PC-3 (cell line): Measurements from ENCODE around the gene TNNC1. TPM values are rescaled to one million over a fixed set of nuclear protein-coding genes. Genes with fewer than 3 reads are reported as not detected.

Source experiments
- ATAC-seq: fragments of 200-7000 bp; cut with Tn5 transposase; 2 replicates; pipeline ENCODE4 v1.9.1; 2020; ENCODE audit warnings: mild to moderate bottlenecking, moderate library complexity
- BruUV-seq: library from RNA; stranded (reverse); fragments of 400-500 nt; replicated peaks from 2 replicates; lab custom pipeline; 2021; lab: Mats Ljungman, UMichigan
- CTCF ChIA-PET: fragments of 300-600 bp; sonication (Branson Sonifier 250); formaldehyde crosslinking; loops from one replicate; lab custom pipeline; 2022; ENCODE audit warnings: antibody characterized with exemption; lab: Charles Lee
- POLR2A ChIA-PET: fragments of 300-600 bp; sonication (Branson Sonifier 250); formaldehyde crosslinking; loops from one replicate; lab custom pipeline; 2022; ENCODE audit warnings: antibody characterized with exemption; ENCODE audit not compliant: unreplicated experiment; lab: Charles Lee
- DNase-seq: peaks from one replicate; pipeline ENCODE4 v3.0.0-alpha.2; 2015
- H2AFZ ChIP-seq: fragments of 300-600 bp; sonication (generic); 2 replicates; pipeline ENCODE4 v1.6.0; 2016; ENCODE audit warnings: antibody characterized with exemption, low read length
- H3F3A ChIP-seq: fragments of 300-600 bp; sonication (generic); one replicate; pipeline ENCODE4 v1.6.0; 2017; ENCODE audit warnings: antibody characterized with exemption, low read length, control low read depth, mild to moderate bottlenecking; ENCODE audit not compliant: unreplicated experiment
- H3K27ac ChIP-seq: fragments of 300-600 bp; sonication (generic); 2 replicates; pipeline ENCODE4 v1.5.1; 2016; ENCODE audit warnings: mild to moderate bottlenecking, low read length
- H3K27me3 ChIP-seq: fragments of 300-600 bp; sonication (generic); 2 replicates; pipeline ENCODE4 v1.6.1; 2016; ENCODE audit warnings: low read length, mixed read lengths
- H3K36me3 ChIP-seq: fragments of 300-600 bp; sonication (generic); 2 replicates; pipeline ENCODE4 v1.6.1; 2016; ENCODE audit warnings: low read depth, mixed run types, low read length, mixed read lengths
- H3K4me1 ChIP-seq: fragments of 300-600 bp; sonication (generic); 2 replicates; pipeline ENCODE4 v1.5.1; 2016; ENCODE audit warnings: low read length; ENCODE audit not compliant: insufficient read depth
- H3K4me2 ChIP-seq: fragments of 300-600 bp; sonication (generic); 2 replicates; pipeline ENCODE4 v1.6.0; 2016; ENCODE audit warnings: low read length
- H3K4me3 ChIP-seq: fragments of 300-600 bp; sonication (generic); 2 replicates; pipeline ENCODE4 v1.5.1; 2016; ENCODE audit warnings: mild to moderate bottlenecking, low read length, mixed read lengths
- H3K79me2 ChIP-seq: fragments of 300-600 bp; sonication (generic); 2 replicates; pipeline ENCODE4 v1.6.1; 2017; ENCODE audit warnings: low read length, mixed read lengths
- H3K9ac ChIP-seq: fragments of 300-600 bp; sonication (generic); 2 replicates; pipeline ENCODE4 v1.6.0; 2016; ENCODE audit warnings: mild to moderate bottlenecking, low read length
- H3K9me2 ChIP-seq: fragments of 300-600 bp; sonication (generic); replicated peaks from 2 replicates; pipeline ENCODE4 v1.6.1; 2016; ENCODE audit warnings: mixed run types, low read length, mixed read lengths
- H3K9me3 ChIP-seq: fragments of 300-600 bp; sonication (generic); 2 replicates; pipeline ENCODE4 v1.6.1; 2016; ENCODE audit warnings: low read length, mixed read lengths
- H4K20me1 ChIP-seq: fragments of 300-600 bp; sonication (generic); 2 replicates; pipeline ENCODE4 v1.6.1; 2016; ENCODE audit warnings: low read length, mixed read lengths
- CTCF ChIP-seq: fragments of 300-600 bp; sonication (generic); conservative IDR thresholded peaks from 2 replicates; pipeline ENCODE4 v1.5.1; 2017; ENCODE audit warnings: antibody characterized with exemption, low read depth, mild to moderate bottlenecking, low read length
- EZH2 ChIP-seq: fragments of 300-600 bp; sonication (generic); IDR thresholded peaks from one replicate; pipeline ENCODE4 v1.6.1; 2017; ENCODE audit warnings: antibody characterized with exemption, mild to moderate bottlenecking, low read length; ENCODE audit not compliant: unreplicated experiment
- EZH2phosphoT487 ChIP-seq: fragments of 300-600 bp; sonication (generic); IDR thresholded peaks from 2 replicates; pipeline ENCODE4 v1.6.1; 2018; ENCODE audit warnings: mild to moderate bottlenecking, antibody characterized with exemption, low read length, borderline replicate concordance
- intact Hi-C: fragments of 100-400 bp; cut with micrococcal nuclease; formaldehyde crosslinking; loops from 2 replicates; pipeline ENCODE4 v1.9.0; 2023
- total RNA-seq: library from RNA; depleted of rRNA; stranded (reverse); fragments of >200 nt; gene quantifications from 2 replicates; pipeline ENCODE4 v1.2.3, GENCODE V29; 2014

The TNNC1 gene
- total RNA-seq, 1 experiment from 2014 or later, result 4.9 TPM

- Histone ChIP-seq H3K9me3 (no peaks in the 10 kb centered on the region), H3K36me3 (peaks cover 59% of the 10 kb centered on the region), H3K4me1 (no peaks in the 10 kb centered on the region), H3F3A (no peaks in the 10 kb centered on the region), H3K9me2 (no peaks in the 10 kb centered on the region), H2AFZ (no peak overlapping the region), H4K20me1 (no peaks in the 10 kb centered on the region), H3K4me2 (no peak overlapping the region), H3K4me3 (no peak overlapping the region), H3K27me3 (no peaks in the 10 kb centered on the region), H3K9ac (no peak overlapping the region), H3K79me2 (no peaks in the 10 kb centered on the region), H3K27ac (no peak overlapping the region)
- no peak for TF ChIP-seq EZH2
- TF ChIP-seq EZH2phosphoT487, result no peak
- no peak for TF ChIP-seq CTCF
- POLR2A ChIA-PET, result interaction anchor here (0.5 kb wide), 1 partner anchor 20 kb away, joined by 10 read pairs; no protein-coding TSS in a partner anchor
- TSS peak; percentile 15 for BruUV-seq
- intact Hi-C loops, result no loop called here
- no peak for DNase-seq
- CTCF ChIA-PET, result no interaction called here
- ATAC-seq, result no peak
Observed at GRCh38 chr3:52480768-52481715, 27.2 kb upstream of the TNNC1 start.

- Histone ChIP-seq H3K9me3 (no peaks in the 10 kb centered on the region), H3K9me2 (no peaks in the 10 kb centered on the region), H3F3A (no peaks in the 10 kb centered on the region), H3K79me2 (no peaks in the 10 kb centered on the region), H2AFZ (no peak overlapping the region), H3K27ac (no peak overlapping the region), H3K4me3 (no peak overlapping the region), H3K27me3 (no peaks in the 10 kb centered on the region), H4K20me1 (no peaks in the 10 kb centered on the region), H3K4me2 (no peak overlapping the region), H3K9ac (no peak overlapping the region), H3K36me3 (peaks cover 66% of the 10 kb centered on the region), H3K4me1 (no peaks in the 10 kb centered on the region)
- CTCF ChIA-PET, result no interaction called here
- intact Hi-C loops, result no loop called here
- no peak for ATAC-seq
- POLR2A ChIA-PET, result no interaction called here
- TF ChIP-seq EZH2 (no peak), CTCF (no peak), EZH2phosphoT487 (no peak)
- no peak for DNase-seq
- BruUV-seq, result no TSS peak
Observed at GRCh38 chr3:52479877-52480575, 26.2 kb upstream of the TNNC1 start.
